Naive thymus-derived CD4-positive, alpha-beta T cell (primary cell): ENCODE results near the gene SPAG9. TPM values are rescaled to one million over a fixed set of nuclear protein-coding genes. Genes with fewer than 3 reads are reported as not detected.
A peak's percentile ranks its signal among the peaks of the same experiment; 100 is the strongest.

ENCODE experiments used
- ATAC-seq: fragments of 150-1000 bp; cut with Tn5 transposase; 2 replicates; pipeline ENCODE4 v1.10.0; 2021; ENCODE audit warnings: mild to moderate bottlenecking, moderate library complexity
- CTCF ChIA-PET: fragments of 350-600 bp; sonication (Branson Sonifier 250); formaldehyde crosslinking; loops from one replicate; lab custom pipeline; 2021; ENCODE audit warnings: antibody characterized with exemption; lab: Charles Lee
- POLR2A ChIA-PET: fragments of 350-600 bp; sonication (Branson Sonifier 250); formaldehyde crosslinking; loops from one replicate; lab custom pipeline; 2021; ENCODE audit warnings: antibody characterized with exemption, inconsistent platforms; lab: Charles Lee
- DNase-seq, 9 donors: peaks; one replicate each; pipeline versions ENCODE4 v3.0.0 to v3.0.0-alpha.2; 2020 to 2022; ENCODE audit warnings: mixed read lengths in 1 of 9
- H3K27ac ChIP-seq: one replicate; pipeline ENCODE4 v1.7.0; 2013; ENCODE audit warnings: mild to moderate bottlenecking, low read depth, low read length, moderate library complexity
- H3K27me3 ChIP-seq, 2 donors: one replicate each; pipeline ENCODE4 v1.7.0; 2013; ENCODE audit warnings: low read length in 2 of 2, mild to moderate bottlenecking in 2 of 2, moderate library complexity in 2 of 2; ENCODE audit not compliant: control insufficient read depth in 2 of 2, insufficient read depth in 2 of 2
- H3K36me3 ChIP-seq, 3 experiments: 1 replicate in 2 of 3; 2 replicates in 1 of 3; pipeline ENCODE4 v1.7.0; 2013; ENCODE audit warnings: low read length in 3 of 3, mild to moderate bottlenecking in 3 of 3, moderate library complexity in 1 of 3; ENCODE audit not compliant: insufficient read depth in 3 of 3, control insufficient read depth in 2 of 3
- H3K4me1 ChIP-seq, 2 donors: one replicate each; pipeline ENCODE4 v1.7.0; 2013; ENCODE audit warnings: low read length in 2 of 2, mild to moderate bottlenecking in 2 of 2, moderate library complexity in 1 of 2; ENCODE audit not compliant: control insufficient read depth in 2 of 2, insufficient read depth in 2 of 2
- H3K4me3 ChIP-seq: 2 replicates; pipeline ENCODE4 v1.7.0; 2013; ENCODE audit warnings: mild to moderate bottlenecking, low read length
- H3K9me3 ChIP-seq, 3 experiments: 1 replicate in 2 of 3; 2 replicates in 1 of 3; pipeline ENCODE4 v1.7.0; 2013; ENCODE audit warnings: low read length in 3 of 3; ENCODE audit not compliant: control insufficient read depth in 2 of 3
- H3K27ac Mint-ChIP-seq, 9 donors: one replicate each; pipeline ENCODE4 v1.8.0; 2020 to 2022; ENCODE audit warnings: mixed read lengths in 9 of 9, mild to moderate bottlenecking in 8 of 9, moderate library complexity in 5 of 9, inconsistent platforms in 2 of 9
- H3K27me3 Mint-ChIP-seq, 5 donors: one replicate each; pipeline ENCODE4 v1.8.0; 2021 to 2022; ENCODE audit warnings: mixed read lengths in 5 of 5, mild to moderate bottlenecking in 1 of 5
- H3K36me3 Mint-ChIP-seq, 5 donors: one replicate each; pipeline ENCODE4 v1.8.0; 2020 to 2022; ENCODE audit warnings: mixed read lengths in 5 of 5, mild to moderate bottlenecking in 3 of 5, inconsistent platforms in 1 of 5
- H3K4me1 Mint-ChIP-seq, 7 donors: one replicate each; pipeline ENCODE4 v1.8.0; 2020 to 2022; ENCODE audit warnings: mixed read lengths in 7 of 7, mild to moderate bottlenecking in 3 of 7, inconsistent platforms in 1 of 7
- H3K4me3 Mint-ChIP-seq, 10 donors: one replicate each; pipeline ENCODE4 v1.8.0; 2020 to 2022; ENCODE audit warnings: mild to moderate bottlenecking in 10 of 10, mixed read lengths in 10 of 10, moderate library complexity in 6 of 10, inconsistent platforms in 2 of 10
- H3K9me3 Mint-ChIP-seq, 11 donors: one replicate each; pipeline ENCODE4 v1.8.0; 2020 to 2022; ENCODE audit warnings: mixed read lengths in 11 of 11, mild to moderate bottlenecking in 4 of 11, inconsistent platforms in 1 of 11, moderate library complexity in 1 of 11
- intact Hi-C, 2 donors: fragments of 100-400 bp; cut with micrococcal nuclease; formaldehyde crosslinking; loops; one replicate each; pipeline ENCODE4 v1.15.1; 2023
- polyA plus RNA-seq, 2 donors: library from polyadenylated mRNA; unstranded; fragments of 300-500 nt; fragmentation: Illumina TruSeq; gene quantifications; one replicate each; pipeline ENCODE4 v1.2.3, GENCODE V29; 2021
- total RNA-seq, 6 experiments: library from RNA in 5 of 6; stranded (reverse) in 5 of 6; gene quantifications; 1 replicate in 5 of 6; 2 replicates in 1 of 6; pipeline ENCODE4 v1.2.3 and lab custom pipeline; 2021 to 2026

Gene SPAG9
- total and polyA plus RNA-seq, 7 experiments from 2014 or later: 3.3 to 73.4 (median 52.9) TPM

DNA sequence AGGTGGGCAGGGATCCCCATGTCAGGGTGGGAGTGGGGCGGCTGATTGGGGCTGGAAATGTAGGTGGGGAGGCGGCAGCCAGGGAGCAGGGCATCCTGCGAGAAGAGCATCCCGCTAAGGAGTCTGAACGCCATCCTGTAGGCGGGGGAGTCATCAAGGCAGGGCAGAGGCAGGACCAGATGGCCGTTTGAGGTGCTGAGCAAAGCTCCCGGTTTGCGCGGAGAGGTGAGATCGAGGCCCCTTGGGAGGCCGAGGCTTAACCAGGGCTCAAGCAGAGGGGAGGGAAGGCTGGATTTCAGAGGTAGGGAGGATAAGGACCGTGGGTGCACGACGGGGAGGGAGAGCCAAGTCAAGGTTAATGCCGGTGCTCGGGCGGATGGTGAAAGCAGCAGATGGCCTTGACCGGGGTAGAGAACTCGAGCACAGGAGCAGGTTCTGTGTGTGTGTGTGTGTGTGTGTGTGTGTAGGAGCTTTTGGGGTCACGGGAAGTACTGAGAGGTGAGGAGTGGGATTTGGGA lies 45.1 kb upstream of the SPAG9 start:
- ATAC-seq (peak; percentile 24), DNase-seq (peak in 8 of 9 donors; percentile 5 to 46 (median 26))
- intact Hi-C loops: loop anchor here (1.0 to 5.0 kb wide), 7 partner anchors 12 to 299 kb away; partner anchors contain the start of genes MBTD1 (in 2 of the 2), NME1 (in 2 of the 2), TOB1 (in 2 of the 2) and UTP18 (in 2 of the 2)
- CTCF ChIA-PET: interaction anchor here (1.1 to 1.2 kb wide), 2 partner anchors 11 to 166 kb away, joined by 3 to 5 read pairs; no protein-coding TSS in a partner anchor
- H3K36me3 Mint-ChIP-seq: peaks cover 0 to 28% (median 10%) of the 10 kb centered on the region in 5 donors
- H3K4me3 Mint-ChIP-seq: peak overlapping the region; percentile 87 to 98 (median 95)
- peak overlapping the region; percentile 80 for H3K27ac ChIP-seq
- H3K27me3 Mint-ChIP-seq: no peaks in the 10 kb centered on the region
- H3K4me1 ChIP-seq: peaks cover 0 to 5% of the 10 kb centered on the region in 2 donors
- no peaks in the 10 kb centered on the region for H3K27me3 ChIP-seq
- POLR2A ChIA-PET: interaction anchor here (0.6 to 1.9 kb wide), 8 partner anchors 10 to 299 kb away, joined by 3 to 7 read pairs (median 4); partner anchors contain the start of genes NME1, SPAG9 and TOB1
- H3K4me3 ChIP-seq: peak overlapping the region; percentile 89
- peak overlapping the region; percentile 89 to 99 (median 95) for H3K27ac Mint-ChIP-seq
- peaks cover 0 to 34% (median 24%) of the 10 kb centered on the region in 7 donors for H3K4me1 Mint-ChIP-seq
- no peaks in the 10 kb centered on the region for H3K9me3 ChIP-seq
- peaks cover under 1 to 28% (median 6%) of the 10 kb centered on the region in 3 experiments for H3K36me3 ChIP-seq
- H3K9me3 Mint-ChIP-seq: no peaks in the 10 kb centered on the region

DNA sequence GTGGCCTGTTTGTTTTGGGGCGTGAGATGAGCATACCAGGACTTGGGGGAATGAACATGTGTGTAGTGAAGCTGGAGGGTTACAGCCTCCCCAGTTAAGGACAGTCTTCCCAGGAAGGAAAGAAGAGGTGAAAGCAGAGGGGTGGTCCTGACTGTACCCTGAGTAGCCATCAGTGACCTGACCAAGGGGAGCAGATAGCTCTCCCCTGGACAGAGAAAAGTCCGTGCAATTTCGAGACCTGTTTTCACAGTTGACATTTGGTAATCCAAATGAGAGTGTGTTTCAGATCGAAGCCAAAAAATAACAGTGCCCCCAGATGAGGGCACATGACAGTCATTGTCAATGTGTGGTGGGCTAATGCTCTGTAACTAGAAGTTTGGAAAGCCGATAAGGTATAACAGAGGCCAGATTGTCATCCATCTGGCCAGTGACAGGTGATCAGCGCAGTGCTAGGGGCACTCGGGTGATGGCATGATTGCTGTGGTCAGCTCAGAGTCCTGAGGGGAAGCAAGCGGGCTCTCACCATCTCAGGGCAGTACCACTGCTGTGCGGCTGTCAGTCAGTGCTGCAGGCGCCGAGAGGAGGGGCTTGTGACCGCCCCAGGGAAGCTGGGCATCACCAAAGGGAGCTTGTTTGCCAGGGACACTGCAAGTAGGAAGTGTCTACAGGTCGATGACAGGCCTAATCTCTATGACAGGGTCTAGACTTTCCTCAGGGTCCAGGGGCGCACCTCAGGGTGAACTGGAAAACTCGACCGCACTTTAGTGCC lies 44.4 kb upstream of the SPAG9 start:
- H3K27me3 Mint-ChIP-seq: no peaks in the 10 kb centered on the region
- peaks cover 0 to 29% (median 13%) of the 10 kb centered on the region in 5 donors for H3K36me3 Mint-ChIP-seq
- ChIA-PET CTCF (interaction anchor here (1.1 kb wide), 1 partner anchor 10 kb away, joined by 5 read pairs; no protein-coding TSS in a partner anchor), POLR2A (interaction anchor here (1.0 to 1.9 kb wide), 4 partner anchors 12 to 298 kb away, joined by 3 to 7 read pairs (median 6); partner anchors contain the start of genes NME1, SPAG9 and TOB1)
- Histone ChIP-seq H3K36me3 (peaks cover 0 to 25% (median 6%) of the 10 kb centered on the region in 3 experiments), H3K9me3 (no peaks in the 10 kb centered on the region), H3K4me3 (no peak overlapping the region), H3K4me1 (peaks cover 0 to 5% of the 10 kb centered on the region in 2 donors), H3K27me3 (no peaks in the 10 kb centered on the region), H3K27ac (peak overlapping the region; percentile 80)
- H3K27ac Mint-ChIP-seq: peak overlapping the region; percentile 89 to 99 (median 95)
- H3K4me1 Mint-ChIP-seq: peaks cover 0 to 35% (median 24%) of the 10 kb centered on the region in 7 donors
- ATAC-seq (no peak), DNase-seq (no peak)
- peak overlapping the region; percentile 87 to 98 (median 95) for H3K4me3 Mint-ChIP-seq
- H3K9me3 Mint-ChIP-seq: no peaks in the 10 kb centered on the region
- intact Hi-C loops: loop anchor here in 1 of 2 donors (5.0 kb wide), 1 partner anchor 298 kb away; the partner anchor contains the start of gene TOB1

GRCh38 chr17:51161541-51161940 lies 40.9 kb upstream of the SPAG9 start:
- Histone ChIP-seq H3K27me3 (no peaks in the 10 kb centered on the region), H3K36me3 (peaks cover 0 to 32% (median 0%) of the 10 kb centered on the region in 3 experiments), H3K4me3 (no peak overlapping the region), H3K4me1 (no peaks in the 10 kb centered on the region), H3K9me3 (no peaks in the 10 kb centered on the region), H3K27ac (no peak overlapping the region)
- ChIA-PET POLR2A (interaction anchor here (0.7 to 3.5 kb wide), 3 partner anchors 8 to 84 kb away, joined by 4 to 26 read pairs (median 4); partner anchors contain the start of genes NME1 and SPAG9), CTCF (interaction anchor here (1.1 kb wide), 1 partner anchor 160 kb away, joined by 3 read pairs; no protein-coding TSS in a partner anchor)
- Mint-ChIP-seq H3K9me3 (no peaks in the 10 kb centered on the region), H3K27me3 (no peaks in the 10 kb centered on the region), H3K4me3 (no peak overlapping the region), H3K4me1 (peaks cover 0 to 35% (median 14%) of the 10 kb centered on the region in 7 donors), H3K36me3 (peaks cover 0 to 28% (median 22%) of the 10 kb centered on the region in 5 donors), H3K27ac (peak overlapping the region in 3 of 9 donors; percentile 21 to 34 (median 34))
- no peak for ATAC-seq
- intact Hi-C loops: no loop called here
- no peak for DNase-seq

- H3K4me3 ChIP-seq: no peak overlapping the region
- Mint-ChIP-seq H3K27ac (no peak overlapping the region), H3K4me1 (peaks cover 0 to 30% (median 6%) of the 10 kb centered on the region in 7 donors), H3K4me3 (no peak overlapping the region), H3K9me3 (no peaks in the 10 kb centered on the region), H3K27me3 (no peaks in the 10 kb centered on the region), H3K36me3 (peaks cover 0 to 31% (median 21%) of the 10 kb centered on the region in 5 donors)
- no peak for DNase-seq
- ATAC-seq: no peak
- intact Hi-C loops: loop anchor here in 1 of 2 donors (10.0 kb wide), 2 partner anchors 455 to 615 kb away; partner anchors contain the start of genes ANKRD40 and SPATA20
- H3K4me1 ChIP-seq: peaks cover under 1 to 3% of the 10 kb centered on the region in 2 donors
- POLR2A ChIA-PET: no interaction called here
- CTCF ChIA-PET: no interaction called here
- no peaks in the 10 kb centered on the region for H3K27me3 ChIP-seq
- H3K36me3 ChIP-seq: peaks cover 0 to 32% (median 0%) of the 10 kb centered on the region in 3 experiments
- H3K27ac ChIP-seq: no peak overlapping the region
- no peaks in the 10 kb centered on the region for H3K9me3 ChIP-seq
Observed at GRCh38 chr17:51159604-51160003, 38.9 kb upstream of the SPAG9 start.

DNA sequence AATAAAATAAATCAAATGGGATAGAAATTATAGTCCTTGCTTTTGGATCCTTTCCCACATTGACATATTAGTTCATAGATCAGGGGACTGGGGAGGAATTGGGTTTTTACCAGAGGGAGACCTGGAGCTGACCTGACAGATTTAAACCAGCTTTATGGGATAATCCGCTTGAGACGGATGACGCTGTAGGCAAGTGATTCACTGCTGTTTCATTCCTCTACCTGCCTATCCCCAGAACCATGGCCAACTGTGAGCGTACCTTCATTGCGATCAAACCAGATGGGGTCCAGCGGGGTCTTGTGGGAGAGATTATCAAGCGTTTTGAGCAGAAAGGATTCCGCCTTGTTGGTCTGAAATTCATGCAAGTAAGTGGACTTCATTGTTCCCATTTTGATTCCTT lies 34.7 kb upstream of the SPAG9 start:
- H3K27ac ChIP-seq: no peak overlapping the region
- peaks cover 0 to 17% (median 0%) of the 10 kb centered on the region in 3 experiments for H3K36me3 ChIP-seq
- no peak for ATAC-seq
- Mint-ChIP-seq H3K9me3 (no peaks in the 10 kb centered on the region), H3K36me3 (peaks cover 0 to 19% (median 10%) of the 10 kb centered on the region in 5 donors), H3K27me3 (no peaks in the 10 kb centered on the region), H3K4me1 (peaks cover 0 to 25% (median 6%) of the 10 kb centered on the region in 7 donors), H3K27ac (no peak overlapping the region), H3K4me3 (peak overlapping the region in 1 of 10 donors; percentile 29)
- CTCF ChIA-PET: interaction anchor here (0.9 to 1.2 kb wide), 2 partner anchors 10 to 153 kb away, joined by 3 to 5 read pairs; no protein-coding TSS in a partner anchor
- DNase-seq: no peak
- no peaks in the 10 kb centered on the region for H3K9me3 ChIP-seq
- no peak overlapping the region for H3K4me3 ChIP-seq
- intact Hi-C loops: loop anchor here in 1 of 2 donors (10.0 kb wide), 2 partner anchors 451 to 611 kb away; partner anchors contain the start of genes ANKRD40 and SPATA20
- H3K27me3 ChIP-seq: no peaks in the 10 kb centered on the region
- H3K4me1 ChIP-seq: peaks cover 15% of the 10 kb centered on the region in 2 donors
- POLR2A ChIA-PET: interaction anchor here (1.2 kb wide), 1 partner anchor 11 kb away, joined by 4 read pairs; the partner anchor contains the start of gene NME2
